K562 (cell line): ENCODE measurements around the gene RNASE4. TPM values are rescaled to one million over a fixed set of nuclear protein-coding genes. Genes with fewer than 3 reads are reported as not detected.

Source experiments
- CCAR2 ChIP-seq: fragments of 200-400 bp; formaldehyde crosslinking; IDR thresholded peaks from 2 replicates; pipeline ENCODE4 v1.6.1; 2017; ENCODE audit warnings: mild to moderate bottlenecking, low read depth, low read length
- CEBPG ChIP-seq, 3 experiments: fragments of 200-800 bp in 1 of 3; sonication (Bioruptor generic) in 1 of 3; sonication (generic) in 1 of 3; formaldehyde crosslinking in 1 of 3; IDR thresholded peaks in 2 of 3; conservative IDR thresholded peaks in 1 of 3; 2 replicates each; pipeline versions ENCODE4 v1.6.1 to v1.8.0; 2016 to 2022; ENCODE audit warnings: missing compliant biosample characterization in 2 of 3, missing genetic modification characterization in 2 of 3, mild to moderate bottlenecking in 1 of 3, missing genetic modification reagents in 1 of 3
- DPF2 ChIP-seq: fragments of 450-650 bp; IDR thresholded peaks from 2 replicates; pipeline ENCODE4 v1.6.1; 2016
- EP300 ChIP-seq: IDR thresholded peaks from 2 replicates; pipeline ENCODE4 v1.6.1; 2012; ENCODE audit warnings: low read length, improper control_type of control experiment
- FOXP4 ChIP-seq: sonication (generic); formaldehyde crosslinking; IDR thresholded peaks from 2 replicates; pipeline ENCODE4 v1.8.0; 2022; ENCODE audit warnings: mild to moderate bottlenecking, missing genetic modification reagents, borderline replicate concordance
- HDAC1 ChIP-seq, 2 experiments: fragments of 450-650 bp; IDR thresholded peaks; 2 replicates each; pipeline ENCODE4 v1.6.1; 2016 to 2017; ENCODE audit warnings: inconsistent platforms in 1 of 2, mild to moderate bottlenecking in 1 of 2, moderate library complexity in 1 of 2
- HDAC6 ChIP-seq: IDR thresholded peaks from 2 replicates; pipeline ENCODE4 v1.6.1; 2012; ENCODE audit warnings: low read depth, mild to moderate bottlenecking, control low read depth, inconsistent platforms, low read length, moderate library complexity
- HMGN3 ChIP-seq: IDR thresholded peaks from 2 replicates; pipeline ENCODE4 v1.6.1; 2011; ENCODE audit warnings: borderline replicate concordance, low read depth, mild to moderate bottlenecking, mixed read lengths, low read length; ENCODE audit not compliant: insufficient read length; ENCODE audit errors: extremely low read depth
- HSF4 ChIP-seq: fragments of 250-450 bp; sonication (Bioruptor Pico); IDR thresholded peaks from 2 replicates; pipeline ENCODE4 v2.1.2; 2022; ENCODE audit warnings: mild to moderate bottlenecking, moderate library complexity, borderline replicate concordance
- IFI16 ChIP-seq: fragments of 250-450 bp; sonication (Bioruptor Pico); IDR thresholded peaks from 2 replicates; pipeline ENCODE4 v2.1.2; 2022; ENCODE audit warnings: mild to moderate bottlenecking, inconsistent platforms
- NCOA2 ChIP-seq, 2 experiments: fragments of 450-650 bp; IDR thresholded peaks; 2 replicates each; pipeline ENCODE4 v1.6.1; 2018; ENCODE audit warnings: mild to moderate bottlenecking in 2 of 2, moderate library complexity in 1 of 2; ENCODE audit not compliant: partially characterized antibody in 2 of 2
- NELFE ChIP-seq: IDR thresholded peaks from 2 replicates; pipeline ENCODE4 v1.6.1; 2011; ENCODE audit warnings: mild to moderate bottlenecking; ENCODE audit not compliant: insufficient read depth, insufficient read length
- NFIC ChIP-seq: fragments of 450-650 bp; IDR thresholded peaks from 2 replicates; pipeline ENCODE4 v1.6.1; 2017; ENCODE audit warnings: mild to moderate bottlenecking, inconsistent platforms
- NFRKB ChIP-seq: fragments of 450-650 bp; IDR thresholded peaks from 2 replicates; pipeline ENCODE4 v1.6.1; 2016; ENCODE audit warnings: low read depth
- NRF1 ChIP-seq, 2 experiments: fragments of 450-650 bp; IDR thresholded peaks in 1 of 2; conservative IDR thresholded peaks in 1 of 2; 2 replicates each; pipeline ENCODE4 v1.6.1; 2014; ENCODE audit warnings: mild to moderate bottlenecking in 2 of 2
- PRPF4 ChIP-seq: fragments of 200-400 bp; formaldehyde crosslinking; IDR thresholded peaks from one replicate; pipeline ENCODE4 v1.6.1; 2017; ENCODE audit warnings: low read length, low read depth, mild to moderate bottlenecking; ENCODE audit not compliant: insufficient read depth, poor library complexity, severe bottlenecking
- RFX5 ChIP-seq: IDR thresholded peaks from 2 replicates; pipeline ENCODE4 v1.6.1; 2011; ENCODE audit warnings: low read depth, mild to moderate bottlenecking, improper control_type of control experiment, low read length
- TCF7 ChIP-seq: sonication (generic); IDR thresholded peaks from 2 replicates; pipeline ENCODE4 v1.6.1; 2016; ENCODE audit warnings: antibody characterized with exemption, borderline replicate concordance
- XRCC5 ChIP-seq: fragments of 200-400 bp; formaldehyde crosslinking; IDR thresholded peaks from 2 replicates; pipeline ENCODE4 v1.6.1; 2017; ENCODE audit warnings: low read depth, mild to moderate bottlenecking, low read length
- ZBTB5 ChIP-seq: fragments of 450-650 bp; IDR thresholded peaks from 2 replicates; pipeline ENCODE4 v1.6.1; 2017; ENCODE audit warnings: antibody characterized with exemption
- ZNF277 ChIP-seq: fragments of 250-450 bp; sonication (Bioruptor Pico); IDR thresholded peaks from 2 replicates; pipeline ENCODE4 v1.8.0; 2022; ENCODE audit warnings: inconsistent platforms, mild to moderate bottlenecking, moderate library complexity, borderline replicate concordance
- ZNF511 ChIP-seq: sonication (generic); formaldehyde crosslinking; IDR thresholded peaks from 2 replicates; pipeline ENCODE4 v1.8.0; 2022; ENCODE audit warnings: mild to moderate bottlenecking, missing genetic modification reagents
- ZNF696 ChIP-seq: fragments of 250-450 bp; sonication (Bioruptor Pico); conservative IDR thresholded peaks from 2 replicates; pipeline ENCODE4 v1.4.0; 2020; ENCODE audit warnings: mild to moderate bottlenecking, moderate library complexity
- polyA plus RNA-seq, 8 experiments: library from polyadenylated mRNA; depleted of rRNA in 4 of 8; stranded (reverse) in 5 of 8; unstranded in 3 of 8; fragments of >200 nt; fragmentation: Nextera tagmentation in 2 of 8; fragmentation: Illumina TruSeq in 1 of 8; extraction: Ambion mirVana in 2 of 8; extraction: Trizol in 1 of 8; gene quantifications; 2 replicates each; pipeline versions ENCODE4 v1.2.1 to v1.2.3, GENCODE V29; 2011 to 2014; ENCODE audit warnings: inconsistent platforms in 1 of 8, missing spikeins in 1 of 8
- total RNA-seq, 7 experiments: library from RNA; depleted of rRNA in 6 of 7; stranded (reverse); fragments of >200 nt in 6 of 7; fragmentation: Illumina TruSeq in 2 of 7; extraction: Trizol in 2 of 7; gene quantifications; 2 replicates each; pipeline versions ENCODE4 v1.2.1 to v1.2.3, GENCODE V29; 2011 to 2021; ENCODE audit warnings: low replicate concordance in 1 of 7
- TF ChIP-seq, protein P1 (sequence below): fragments of 250-450 bp; sonication (Bioruptor Pico); IDR thresholded peaks from 2 replicates; pipeline ENCODE4 v1.8.0; 2021; ENCODE audit warnings: moderate library complexity, mild to moderate bottlenecking, inconsistent platforms

RNASE4 gene
- total and polyA plus RNA-seq, 9 of the 15 experiments (the other 6 are each of a cell fraction or from before 2014, with no cell fraction given): 0.09 to 0.22 (median 0.13) TPM; not detected in 2

GRCh38 chr14:20711685-20712084 is 27.3 kb downstream of the RNASE4 start (continued):
- TF ChIP-seq, protein P1, sequence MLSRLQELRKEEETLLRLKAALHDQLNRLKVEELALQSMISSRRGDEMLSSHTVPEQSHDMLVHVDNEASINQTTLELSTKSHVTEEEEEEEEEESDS (CRISPR knock-in tag): no peak
- TF ChIP-seq CEBPG (CRISPR knock-in tag; IDR thresholded peaks at IDR 0.05): no peak
- no peak for TF ChIP-seq CEBPG (tag; conservative IDR thresholded peaks at IDR 0.05 in 1 of 2, IDR thresholded peaks at IDR 0.05 in 1 of 2)
- TF ChIP-seq HDAC6: no peak
- no peak for TF ChIP-seq XRCC5
- TF ChIP-seq NRF1 (conservative IDR thresholded peaks at IDR 0.05 in 1 of 2, IDR thresholded peaks at IDR 0.05 in 1 of 2): no peak
- TF ChIP-seq HMGN3: no peak
- TF ChIP-seq ZNF696 (CRISPR knock-in tag): no peak
- TF ChIP-seq NELFE: no peak
- no peak for TF ChIP-seq FOXP4 (CRISPR knock-in tag)
- TF ChIP-seq NFIC: peak; percentile 51
- no peak for TF ChIP-seq ZNF511 (CRISPR knock-in tag)
- TF ChIP-seq IFI16: no peak
- no peak for TF ChIP-seq CCAR2
- TF ChIP-seq HDAC1 (IDR thresholded peaks at IDR 0.05): no peak
- TF ChIP-seq RFX5: no peak
- TF ChIP-seq HSF4: no peak
- no peak for TF ChIP-seq ZNF277 (CRISPR knock-in tag)
- no peak for TF ChIP-seq TCF7
- TF ChIP-seq ZBTB5: no peak
- peak; percentile 42; the same call in 1 of the 2 replicates for TF ChIP-seq EP300
- TF ChIP-seq NCOA2 (IDR thresholded peaks at IDR 0.05; ENCODE audit: partially characterized antibody in 2 of 2): no peak
- no peak for TF ChIP-seq NFRKB
- TF ChIP-seq DPF2: 0 out of 2 replicates have a peak, but pooled peaks have one; percentile 34
- no peak for TF ChIP-seq PRPF4
